Kidney epithelial cell (primary cell): ENCODE measurements around the gene SOX18. TPM values are rescaled to one million over a fixed set of nuclear protein-coding genes. Genes with fewer than 3 reads are reported as not detected.
A peak's percentile ranks its signal among the peaks of the same experiment; 100 is the strongest.

Experiments
- DNase-seq: peaks from one replicate; pipeline ENCODE4 v3.0.0-alpha.2; 2010; ENCODE audit warnings: low read depth
- H3K27me3 ChIP-seq: 2 replicates; pipeline ENCODE4 v1.6.0; 2011; ENCODE audit warnings: low read length; ENCODE audit not compliant: control insufficient read depth, insufficient read depth
- H3K36me3 ChIP-seq: 2 replicates; pipeline ENCODE4 v1.5.1; 2011; ENCODE audit warnings: low read length; ENCODE audit not compliant: control insufficient read depth, insufficient read depth
- H3K4me3 ChIP-seq: 2 replicates; pipeline ENCODE4 v1.5.1; 2011; ENCODE audit warnings: low read depth, mild to moderate bottlenecking, control low read depth, low read length
- total RNA-seq: library from RNA; depleted of rRNA; stranded (reverse); fragments of >200 nt; gene quantifications from 2 replicates; pipeline ENCODE4 v1.2.3, GENCODE V29; 2015
- TF ChIP-seq, protein P1 (sequence below): IDR thresholded peaks from 2 replicates; pipeline ENCODE4 v1.5.1; 2011; ENCODE audit warnings: mild to moderate bottlenecking, moderate library complexity, low read length, control low read depth, inconsistent platforms; ENCODE audit not compliant: insufficient read depth, poor library complexity, severe bottlenecking

SOX18 gene
- total RNA-seq, 1 donor from 2014 or later: 0.04 TPM

DNA sequence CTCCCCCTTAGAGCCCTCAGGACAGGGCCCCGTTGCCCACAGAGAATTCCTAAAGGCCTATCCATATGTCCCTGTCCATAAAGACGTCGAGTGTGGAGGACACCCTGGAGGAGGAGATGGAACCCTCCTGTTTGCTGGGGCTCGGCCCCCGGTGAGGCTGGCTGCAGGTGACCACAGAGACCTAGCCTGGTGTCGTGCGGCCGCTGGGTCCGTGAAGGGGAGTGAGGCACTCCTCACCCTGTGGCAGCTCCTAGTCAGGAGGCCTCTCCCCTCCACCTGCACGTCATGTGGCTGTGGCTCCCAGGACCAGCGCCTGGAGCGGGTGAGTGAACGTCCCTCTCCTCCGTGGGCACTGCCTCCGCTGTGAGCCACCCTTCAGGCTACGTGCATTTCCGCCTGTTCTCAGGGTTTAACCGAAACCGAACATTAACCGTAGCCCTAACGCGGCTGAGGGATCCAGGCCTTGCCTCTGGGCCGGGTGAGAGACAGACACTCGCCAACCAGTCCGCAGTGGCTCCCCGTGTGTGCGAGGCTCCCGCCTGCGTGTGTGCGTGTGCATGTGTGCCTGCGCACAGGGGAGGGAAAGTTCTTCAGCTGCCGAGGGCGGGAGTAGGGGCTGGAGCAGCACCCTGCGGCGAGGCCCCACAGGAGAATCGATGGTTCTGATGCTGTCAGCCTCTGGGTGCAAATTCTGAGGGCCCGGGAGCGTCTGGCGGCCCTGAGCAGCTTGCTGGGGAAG is 7.6 kb upstream of the SOX18 start:
- Histone ChIP-seq H3K27me3 (peaks cover 20% of the 10 kb centered on the region), H3K36me3 (no peaks in the 10 kb centered on the region), H3K4me3 (no peak overlapping the region)
- no peak for DNase-seq
- TF ChIP-seq, protein P1, sequence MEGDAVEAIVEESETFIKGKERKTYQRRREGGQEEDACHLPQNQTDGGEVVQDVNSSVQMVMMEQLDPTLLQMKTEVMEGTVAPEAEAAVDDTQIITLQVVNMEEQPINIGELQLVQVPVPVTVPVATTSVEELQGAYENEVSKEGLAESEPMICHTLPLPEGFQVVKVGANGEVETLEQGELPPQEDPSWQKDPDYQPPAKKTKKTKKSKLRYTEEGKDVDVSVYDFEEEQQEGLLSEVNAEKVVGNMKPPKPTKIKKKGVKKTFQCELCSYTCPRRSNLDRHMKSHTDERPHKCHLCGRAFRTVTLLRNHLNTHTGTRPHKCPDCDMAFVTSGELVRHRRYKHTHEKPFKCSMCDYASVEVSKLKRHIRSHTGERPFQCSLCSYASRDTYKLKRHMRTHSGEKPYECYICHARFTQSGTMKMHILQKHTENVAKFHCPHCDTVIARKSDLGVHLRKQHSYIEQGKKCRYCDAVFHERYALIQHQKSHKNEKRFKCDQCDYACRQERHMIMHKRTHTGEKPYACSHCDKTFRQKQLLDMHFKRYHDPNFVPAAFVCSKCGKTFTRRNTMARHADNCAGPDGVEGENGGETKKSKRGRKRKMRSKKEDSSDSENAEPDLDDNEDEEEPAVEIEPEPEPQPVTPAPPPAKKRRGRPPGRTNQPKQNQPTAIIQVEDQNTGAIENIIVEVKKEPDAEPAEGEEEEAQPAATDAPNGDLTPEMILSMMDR: no peak

DNA sequence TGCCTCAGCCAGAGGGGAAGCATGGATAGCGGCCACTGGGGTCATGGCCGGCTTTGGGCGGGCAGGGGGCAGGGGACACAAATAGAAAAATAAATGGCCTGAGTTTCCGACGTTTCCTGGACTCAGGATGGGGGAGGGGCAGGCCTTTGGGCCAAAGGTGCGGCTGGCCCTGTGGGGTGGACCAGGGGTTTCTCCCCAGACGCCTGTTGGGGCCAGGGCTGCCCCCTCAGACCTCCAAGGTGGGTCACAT is 7.1 kb upstream of the SOX18 start:
- no peak overlapping the region for H3K4me3 ChIP-seq
- peaks cover 24% of the 10 kb centered on the region for H3K27me3 ChIP-seq
- TF ChIP-seq, protein P1: no peak
- H3K36me3 ChIP-seq: no peaks in the 10 kb centered on the region
- no peak for DNase-seq

DNA sequence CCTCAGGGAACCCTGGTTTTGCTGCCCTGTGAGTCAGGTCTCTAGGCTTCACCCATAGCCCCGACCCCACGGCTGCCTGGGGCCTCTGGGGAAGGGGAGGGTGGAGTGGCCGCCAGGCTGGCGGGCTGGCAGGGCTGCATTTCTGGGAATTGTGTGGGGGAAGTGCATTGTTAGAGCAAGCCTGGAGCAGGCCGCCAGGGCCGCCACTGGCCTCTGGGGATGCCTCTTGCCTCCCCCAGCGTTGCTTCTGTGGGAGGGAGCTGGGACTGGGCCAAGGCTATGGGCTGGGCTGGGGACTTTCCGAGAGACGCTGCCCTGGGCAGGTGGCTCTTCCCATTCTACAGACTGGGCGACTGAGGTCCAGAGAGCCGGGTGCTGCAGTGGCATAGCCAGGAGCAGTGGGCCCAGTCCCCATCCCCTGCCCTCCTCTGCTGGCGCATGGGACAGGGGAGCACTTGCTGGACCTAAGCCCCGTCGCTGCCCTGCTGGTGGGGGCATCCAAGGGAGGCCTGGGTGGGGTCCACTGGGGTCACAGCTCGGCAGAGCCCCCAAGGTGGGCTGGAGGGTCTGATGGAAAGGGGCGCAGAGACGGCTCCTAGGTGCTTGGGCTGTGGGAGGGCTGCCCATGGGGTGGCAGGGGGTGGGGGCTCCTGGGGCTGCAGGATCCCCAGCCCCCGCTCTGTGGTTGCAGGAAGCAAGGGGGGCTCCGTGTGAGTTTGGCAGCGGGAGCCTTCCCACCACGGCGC is 6.6 kb upstream of the SOX18 start:
- Histone ChIP-seq H3K27me3 (peaks cover 29% of the 10 kb centered on the region), H3K4me3 (no peak overlapping the region), H3K36me3 (no peaks in the 10 kb centered on the region)
- DNase-seq: no peak
- TF ChIP-seq, protein P1: no peak

DNA sequence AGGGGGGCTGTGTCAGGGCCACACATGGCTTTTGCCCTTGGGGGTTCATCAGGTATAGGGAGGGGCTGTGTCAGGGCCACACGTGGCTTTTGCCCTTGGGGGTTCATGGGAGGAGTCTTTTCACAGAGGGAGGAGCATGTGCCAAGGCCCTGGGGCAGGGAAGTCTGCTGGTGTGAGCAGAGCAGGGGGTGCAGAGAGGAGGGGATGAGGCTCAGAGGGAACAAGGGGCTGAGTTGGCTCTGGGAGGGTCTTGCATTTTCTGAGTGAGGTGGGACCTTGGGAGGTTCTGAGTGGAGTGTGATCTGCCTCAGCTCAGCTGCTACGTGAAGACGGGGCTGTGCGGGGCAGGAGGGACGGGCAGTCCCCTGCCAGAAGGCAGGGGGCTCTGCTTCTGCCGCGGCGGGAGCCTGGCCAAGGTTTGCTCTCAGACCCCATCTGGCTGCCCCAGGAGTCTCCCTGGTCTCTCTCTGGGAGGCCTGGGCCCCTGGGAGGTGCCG is 6.0 kb upstream of the SOX18 start:
- TF ChIP-seq, protein P1: no peak
- H3K27me3 ChIP-seq: peaks cover 34% of the 10 kb centered on the region

DNA sequence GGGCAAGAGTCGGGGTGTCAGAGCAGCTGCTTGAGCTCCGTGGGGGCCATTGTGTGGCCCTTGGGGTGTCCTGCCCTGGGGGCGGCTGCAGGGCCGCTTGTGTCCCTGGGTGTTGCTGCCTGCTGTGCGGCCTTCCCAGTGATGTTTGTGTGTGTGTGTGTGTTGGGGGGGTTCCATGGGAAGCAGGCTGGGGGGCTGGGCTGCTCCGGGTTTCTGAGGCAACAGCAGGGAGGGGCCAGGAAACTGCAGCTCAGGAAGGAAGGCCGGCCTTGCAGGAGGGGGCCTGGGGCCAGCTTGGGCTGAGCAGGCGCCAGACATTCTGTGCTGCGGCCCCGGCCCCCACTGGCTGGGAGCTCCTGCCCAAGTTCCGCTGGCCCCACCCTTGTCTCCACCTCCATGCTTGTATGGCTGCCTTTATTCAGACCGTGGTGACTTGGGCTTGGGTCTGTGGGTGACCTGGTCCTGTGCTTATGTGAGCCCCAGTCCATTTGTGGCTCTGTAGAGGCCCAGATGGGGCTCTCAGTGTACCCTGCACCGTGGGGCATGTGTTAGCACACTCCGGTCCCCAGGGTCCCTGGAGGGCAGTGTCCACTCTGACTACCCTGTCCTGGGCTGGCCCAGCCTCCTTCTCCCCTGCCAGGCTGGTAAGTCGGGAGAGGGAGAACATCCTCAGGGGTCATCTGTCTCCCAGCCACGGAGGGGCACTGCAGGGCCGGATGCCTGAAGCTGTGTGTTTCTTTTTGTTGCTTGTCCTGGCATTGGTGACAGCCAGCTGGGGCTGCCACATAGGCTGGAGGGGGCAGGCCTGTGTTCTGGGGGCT is 4.6 kb upstream of the SOX18 start:
- Histone ChIP-seq H3K4me3 (no peak overlapping the region), H3K27me3 (peaks cover 44% of the 10 kb centered on the region), H3K36me3 (no peaks in the 10 kb centered on the region)
- TF ChIP-seq, protein P1: peak; percentile 39
- no peak for DNase-seq

More for the DNA sequence above, 6.0 kb upstream of the SOX18 start:
- DNase-seq: no peak
- Histone ChIP-seq H3K36me3 (no peaks in the 10 kb centered on the region), H3K4me3 (no peak overlapping the region)
